Measurements from ENCODE around the gene DRC3.

Gene DRC3

DNA sequence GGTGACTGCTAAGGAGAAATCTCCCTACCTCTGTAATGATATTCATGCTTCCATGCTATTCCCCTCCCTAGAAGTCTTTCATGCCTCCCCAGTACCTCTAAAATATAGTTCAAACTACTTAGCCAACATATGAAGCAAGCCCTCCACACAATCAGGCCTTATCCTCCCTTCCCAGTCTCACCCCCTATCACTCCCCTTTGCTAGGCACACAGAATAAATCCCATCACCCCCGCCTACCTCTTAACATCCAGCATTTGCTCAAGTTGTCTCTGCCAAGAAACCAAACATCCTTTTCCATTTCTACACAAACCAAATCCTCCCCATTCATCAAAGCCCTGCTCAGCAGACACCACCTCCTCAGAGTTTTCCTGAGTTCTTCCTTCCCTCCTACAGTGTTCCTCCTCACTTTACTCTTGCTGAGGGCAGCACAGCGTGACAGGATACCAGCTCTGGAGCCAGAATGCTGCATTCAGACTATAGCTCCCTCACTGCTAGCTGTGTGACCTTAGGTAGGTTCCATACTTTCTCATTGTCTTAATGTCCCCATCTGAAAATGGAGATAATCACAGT, 7.4 kb upstream of the DRC3 start:
- no peak for DNase-seq (ENCODE audit: low read depth in 3 of 3)

DNA sequence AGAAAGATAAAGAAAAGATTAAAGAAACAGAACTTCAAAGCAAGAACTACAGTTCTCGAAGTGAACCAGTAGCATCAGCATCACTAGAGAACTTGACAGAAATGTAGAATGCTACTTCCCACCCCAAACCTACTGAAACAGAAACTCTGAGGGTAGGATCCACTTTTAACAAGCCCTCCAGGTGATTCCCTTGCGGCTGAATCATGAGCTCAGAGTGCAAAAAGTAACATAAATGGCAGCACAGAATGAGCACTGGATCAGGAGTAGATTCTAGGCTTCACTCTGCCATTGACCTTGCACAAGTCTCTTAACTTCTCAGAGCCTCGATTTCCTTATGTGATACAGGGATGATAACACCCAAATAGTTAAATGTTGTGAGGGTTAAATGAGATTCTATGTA, 6.3 kb upstream of the DRC3 start:
- DNase-seq (ENCODE audit: low read depth in 3 of 3) = no peak

DNA sequence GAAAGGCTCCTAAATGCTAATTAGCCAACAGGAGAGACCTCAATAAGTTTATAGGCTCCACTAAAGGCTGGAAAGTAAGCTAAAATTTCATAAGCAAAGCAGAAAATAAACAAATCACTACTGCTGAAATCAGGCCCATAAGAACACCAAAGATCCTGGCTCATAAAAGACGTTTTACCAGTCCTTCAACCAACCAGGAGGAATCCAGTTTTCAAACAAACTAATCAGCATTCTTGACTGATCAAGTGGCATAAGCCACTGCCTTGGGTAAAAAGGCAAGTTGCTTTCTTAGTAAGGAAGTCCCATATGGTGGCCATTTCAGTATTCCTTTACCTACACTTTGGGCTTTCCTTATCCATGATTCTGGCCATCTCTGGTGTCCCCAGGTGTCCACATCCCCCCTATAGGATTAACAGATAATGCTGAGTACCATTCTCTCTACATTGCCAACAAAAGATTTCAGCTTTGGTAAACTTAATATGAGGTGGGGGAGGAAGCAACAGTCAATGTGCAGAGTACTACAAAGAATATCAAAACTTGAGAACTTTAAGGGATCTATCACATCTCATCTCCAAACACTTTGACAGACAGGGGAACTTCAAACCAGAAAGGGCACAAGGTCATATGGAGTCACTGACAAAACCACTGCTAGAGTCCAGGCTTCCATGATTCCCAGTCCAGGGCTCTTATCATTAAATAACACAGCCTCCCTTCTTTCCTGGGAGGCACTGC, 1.8 kb upstream of the DRC3 start:
- DNase-seq (ENCODE audit: low read depth in 3 of 3) = no peak

DNA sequence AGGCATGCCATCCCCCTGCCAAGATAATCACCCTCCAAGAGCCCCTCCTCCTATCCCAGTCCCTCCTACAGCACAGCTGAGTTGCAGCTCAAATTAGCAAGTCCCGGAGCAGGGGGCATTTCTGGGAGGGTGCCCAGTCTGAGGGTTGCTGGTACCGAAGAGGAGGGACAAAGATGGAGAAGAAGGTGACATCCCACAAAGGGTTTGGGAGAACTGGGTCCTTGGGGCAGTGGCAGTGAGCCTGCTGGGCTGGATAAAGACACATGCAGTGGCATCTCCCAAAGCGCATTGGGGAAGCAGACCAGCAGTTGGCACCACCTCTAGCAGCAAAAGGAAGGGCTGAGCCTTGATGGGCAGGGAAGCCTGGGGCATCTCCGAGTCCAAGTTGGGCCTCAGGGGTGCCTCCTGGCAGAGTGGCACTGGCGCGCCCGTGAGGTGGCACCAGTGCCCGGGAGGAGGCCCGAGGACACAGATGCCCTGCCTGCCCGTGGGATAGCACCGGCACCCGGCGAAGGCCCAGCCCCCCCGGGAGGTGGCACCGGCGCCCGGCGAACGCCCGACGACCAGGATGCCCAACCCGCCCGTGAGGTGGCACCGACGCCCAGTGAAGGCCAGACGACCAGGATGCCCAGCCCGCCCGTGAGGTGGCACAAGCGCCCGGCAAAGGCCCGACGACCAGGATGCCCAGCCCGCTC, 1.1 kb upstream of the DRC3 start:
- no peak for DNase-seq (ENCODE audit: low read depth in 3 of 3)

DNA sequence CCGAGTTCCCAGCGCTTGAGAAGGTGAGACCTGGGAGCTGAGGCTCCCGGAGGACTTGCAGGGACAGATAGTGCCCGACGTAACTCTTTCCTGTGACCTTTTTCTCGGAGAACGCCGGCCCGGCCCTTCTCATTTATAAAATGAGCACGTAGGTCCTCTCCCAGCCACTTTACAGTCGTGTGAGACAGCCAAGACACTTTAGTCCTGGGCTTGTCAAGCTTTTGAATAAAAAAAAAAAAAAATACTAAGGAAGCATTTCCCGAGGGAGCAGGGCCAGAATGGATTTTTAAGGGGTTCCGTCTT, 241 bp downstream of the DRC3 start:
- no peak for DNase-seq (ENCODE audit: low read depth in 3 of 3)

DNA sequence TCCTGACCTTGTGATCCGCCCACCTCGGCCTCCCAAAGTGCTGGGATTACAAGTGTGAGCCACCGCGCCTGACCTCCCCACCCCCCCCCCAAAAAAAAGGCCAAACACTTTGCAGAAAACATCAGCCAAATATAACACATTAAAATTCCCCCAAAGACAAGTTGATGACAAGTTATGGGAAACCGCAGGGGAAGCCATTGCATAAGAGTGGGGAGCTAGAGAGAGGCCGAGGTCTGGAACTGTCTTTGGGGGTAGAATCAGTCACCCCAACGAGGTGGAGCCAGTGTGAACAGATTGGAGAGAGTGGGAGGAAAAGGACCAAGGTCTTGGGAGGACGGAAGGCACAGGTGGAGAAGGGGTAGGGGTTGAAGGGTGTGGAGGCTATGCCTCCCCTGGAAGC, 2.8 kb downstream of the DRC3 start:
- no peak for DNase-seq (ENCODE audit: low read depth in 3 of 3)

DNA sequence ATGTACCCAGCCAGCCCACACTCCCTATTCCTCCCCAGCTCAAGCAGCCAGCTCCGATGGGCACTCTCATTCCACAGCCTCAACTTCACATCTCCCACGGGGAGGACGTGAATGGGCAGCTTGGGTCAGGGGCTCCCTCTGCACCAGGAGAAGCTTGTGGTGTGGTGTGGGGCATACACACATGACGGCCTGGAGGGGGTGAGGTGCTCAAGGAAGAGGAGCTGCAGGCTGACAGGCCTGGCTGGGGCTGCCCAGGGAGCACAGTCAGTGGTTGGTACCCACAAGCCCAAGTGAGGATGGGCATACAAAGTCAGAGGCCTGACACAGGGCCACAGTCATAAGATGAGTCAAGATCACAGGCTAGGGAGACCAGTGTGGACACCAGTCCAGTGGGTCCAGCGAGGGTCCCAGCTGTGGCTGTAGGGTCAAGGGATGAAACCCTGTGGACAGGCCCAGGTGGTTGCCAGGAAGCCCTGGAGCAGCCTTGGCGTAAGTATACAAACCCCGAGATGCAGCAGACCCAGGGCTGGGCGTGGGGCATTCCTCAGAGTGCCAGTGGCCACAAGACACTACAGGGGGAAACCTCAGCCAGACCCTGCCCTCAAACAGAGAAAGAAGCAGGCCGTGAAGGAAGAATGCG, 4.4 kb downstream of the DRC3 start:
- no peak for DNase-seq (ENCODE audit: low read depth in 3 of 3)

DNA sequence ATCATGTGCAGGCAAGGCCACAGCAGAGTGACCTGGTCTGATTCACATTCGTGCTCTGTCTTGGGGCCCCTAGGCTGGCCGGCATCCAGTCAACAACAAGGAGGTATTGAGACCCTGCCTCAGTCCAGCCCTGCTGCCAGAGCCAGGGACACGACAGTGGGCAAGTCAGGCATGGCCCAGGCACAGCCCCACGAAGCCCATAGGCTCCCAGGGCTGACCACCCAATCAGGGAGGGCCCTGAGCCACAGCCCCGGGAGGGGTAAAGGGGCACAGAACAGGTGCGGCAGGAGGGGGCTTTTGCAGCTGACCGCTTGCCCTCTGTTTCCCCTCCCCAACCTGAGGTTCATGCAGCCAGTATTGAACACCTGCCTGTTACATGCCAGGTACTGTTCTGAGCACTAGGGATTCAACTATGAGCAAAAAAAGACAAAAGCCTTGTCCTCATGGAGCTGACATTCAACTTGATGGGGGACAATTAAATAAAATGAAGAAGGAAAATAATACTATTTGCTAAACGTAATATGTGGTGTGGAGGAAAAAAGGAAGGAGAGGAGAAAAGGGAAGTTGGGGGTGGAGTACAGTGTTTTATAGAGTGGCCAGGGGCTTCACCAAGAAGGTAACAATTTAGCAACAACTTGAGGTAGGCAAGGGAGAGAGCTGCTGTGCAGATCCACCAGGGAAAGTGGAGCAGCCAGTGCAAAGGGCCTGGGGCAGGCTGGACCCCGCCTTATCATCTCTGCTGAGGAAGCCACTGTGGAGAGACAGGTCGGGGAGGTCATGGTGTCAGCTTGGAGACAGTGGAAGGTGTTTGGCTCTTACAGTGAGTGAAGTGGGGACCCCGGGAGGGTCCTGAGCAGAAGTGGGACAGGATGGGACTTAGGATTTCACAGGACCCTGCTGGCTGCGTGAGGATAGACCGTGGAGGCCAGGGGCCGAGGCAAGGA, 6.1 kb downstream of the DRC3 start:
- DNase-seq (ENCODE audit: low read depth in 3 of 3) = no peak

DNA sequence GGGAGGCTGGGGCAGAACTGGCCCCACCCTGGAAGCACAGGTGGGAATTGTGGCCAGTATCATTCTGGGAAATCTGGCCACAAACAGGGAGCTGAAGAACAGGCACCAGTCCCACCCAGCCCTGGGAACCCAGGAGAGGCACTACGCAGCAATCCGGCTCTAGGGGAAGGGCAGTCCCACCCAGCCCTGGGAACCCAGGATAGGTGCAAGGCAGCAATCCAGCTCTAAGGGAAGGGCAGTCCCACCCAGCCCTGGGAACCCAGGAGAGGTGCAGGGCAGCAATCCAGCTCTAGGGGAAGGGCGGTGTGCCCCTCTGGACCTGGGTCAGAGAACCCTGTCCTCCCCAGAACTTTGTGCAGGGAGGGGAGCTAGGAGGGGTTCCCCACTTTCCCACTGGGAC, 7.1 kb downstream of the DRC3 start:
- no peak for DNase-seq (ENCODE audit: low read depth in 3 of 3)

DNA sequence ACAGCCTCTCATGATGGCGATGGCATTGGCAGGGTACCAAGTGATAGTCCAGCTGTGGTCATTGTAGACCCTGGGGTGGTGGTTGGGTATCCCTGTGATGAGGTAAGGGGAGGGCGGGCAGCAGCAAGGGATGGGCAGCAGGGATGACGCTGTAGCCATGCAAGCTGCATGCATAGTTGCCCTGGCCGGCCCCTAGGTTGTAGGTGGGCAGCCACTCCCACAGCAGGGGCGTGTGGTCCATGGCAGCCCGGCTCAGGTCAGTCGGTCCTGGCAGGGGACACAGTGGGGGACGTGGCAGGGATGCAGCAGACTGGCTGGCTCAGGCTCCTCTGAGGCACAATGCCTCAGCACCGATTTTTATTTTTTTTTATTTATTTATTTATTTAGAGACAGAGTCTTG, 8.7 kb downstream of the DRC3 start:
- no peak for DNase-seq (ENCODE audit: low read depth in 3 of 3)

DNA sequence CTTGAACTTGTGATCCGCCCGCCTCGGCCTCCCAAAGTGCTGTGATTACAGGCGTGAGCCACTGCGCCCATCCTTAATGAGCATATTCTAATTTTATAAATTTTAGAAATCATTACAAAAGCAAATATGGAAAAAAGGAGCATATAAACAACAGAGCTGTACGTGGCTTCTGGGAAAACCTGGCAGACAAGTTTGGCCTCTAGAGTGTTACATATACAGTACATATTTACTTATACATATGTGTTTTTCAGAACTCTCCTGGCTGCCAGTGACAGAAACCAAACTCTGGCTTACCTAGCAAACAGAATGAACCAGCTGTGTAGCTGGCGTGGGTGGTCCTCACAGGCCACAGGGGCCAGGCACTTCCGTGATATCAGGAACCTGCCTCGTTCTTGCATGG, 10.1 kb downstream of the DRC3 start:
- no peak for DNase-seq (ENCODE audit: low read depth in 3 of 3)

DNA sequence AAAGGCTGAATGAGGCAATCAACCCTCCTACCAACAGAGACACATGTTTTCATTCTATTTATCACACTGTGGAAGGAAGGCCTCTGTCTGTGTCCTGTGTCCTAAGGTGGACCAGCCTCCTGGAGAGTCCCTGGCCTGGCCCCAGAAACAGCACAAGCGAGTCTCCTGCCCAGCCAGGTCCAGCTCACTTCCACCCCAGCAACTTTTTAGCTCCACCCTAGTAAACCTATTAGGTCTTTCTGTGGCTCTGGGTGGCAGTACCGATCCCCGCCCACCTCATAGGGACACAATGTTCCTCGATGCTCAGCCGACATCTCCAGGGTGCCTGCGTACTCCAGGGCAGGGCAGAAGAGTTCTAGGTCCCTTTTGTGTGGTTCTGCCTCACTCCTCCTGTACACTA, 10.7 kb downstream of the DRC3 start:
- no peak for DNase-seq (ENCODE audit: low read depth in 3 of 3)

DNA sequence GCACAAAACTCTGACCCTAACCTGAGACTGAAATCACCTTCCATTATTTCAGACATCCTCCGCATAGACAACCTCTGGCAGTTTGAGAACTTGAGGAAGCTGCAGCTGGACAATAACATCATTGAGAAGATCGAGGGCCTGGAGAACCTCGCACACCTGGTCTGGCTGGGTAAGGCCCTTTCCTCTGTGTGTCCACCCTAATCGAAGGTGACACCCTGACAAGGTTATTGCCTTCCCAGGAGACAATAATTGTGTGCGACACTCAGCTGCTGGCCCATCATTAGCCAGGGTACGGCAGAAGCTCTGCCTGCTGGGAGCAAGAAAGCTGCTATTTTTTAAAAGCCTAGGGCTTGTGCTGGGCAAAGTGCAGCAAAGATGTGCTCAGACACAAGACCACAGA, 11.1 kb downstream of the DRC3 start:
- DNase-seq (ENCODE audit: low read depth in 3 of 3) = no peak

DNA sequence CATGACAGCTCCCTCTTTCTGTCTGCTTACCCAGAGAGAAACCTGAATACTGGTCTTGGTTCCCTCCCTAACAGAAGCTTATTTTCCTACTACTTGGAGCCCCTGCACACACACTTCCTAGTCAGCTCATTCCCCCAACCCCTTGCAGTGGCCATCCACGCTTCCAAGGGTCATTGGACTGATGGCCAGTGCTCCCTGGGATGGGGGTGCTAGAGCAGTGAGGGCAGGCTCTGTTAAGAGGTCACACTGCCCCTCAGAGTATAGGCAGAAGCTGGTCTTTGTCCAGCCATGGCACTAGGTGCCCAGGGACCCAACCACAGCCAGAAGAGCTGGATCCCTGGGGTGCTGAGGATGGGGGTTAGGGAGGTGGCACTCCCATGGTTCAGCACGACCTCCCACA, 12.5 kb downstream of the DRC3 start:
- no peak for DNase-seq (ENCODE audit: low read depth in 3 of 3)

DNA sequence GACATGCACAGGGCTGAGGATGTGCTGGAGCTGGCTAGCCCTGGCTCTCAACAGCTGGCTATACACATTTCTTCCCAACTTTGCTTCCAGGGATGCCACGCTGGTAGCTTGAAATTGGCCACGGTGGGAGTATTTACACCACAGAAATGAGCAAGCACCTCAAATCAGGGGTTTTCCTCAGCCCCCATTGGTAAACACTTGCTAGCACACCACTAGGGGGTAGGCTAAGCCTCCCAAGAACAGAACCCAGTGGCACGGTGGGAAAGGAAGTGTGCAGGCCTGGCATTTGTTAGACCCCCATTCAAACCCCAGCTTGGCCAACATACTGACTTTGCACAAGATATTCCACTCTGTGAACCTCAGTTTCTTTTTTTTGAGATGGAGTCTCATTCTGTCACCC, 12.9 kb downstream of the DRC3 start:
- DNase-seq (ENCODE audit: low read depth in 3 of 3) = no peak

DNA sequence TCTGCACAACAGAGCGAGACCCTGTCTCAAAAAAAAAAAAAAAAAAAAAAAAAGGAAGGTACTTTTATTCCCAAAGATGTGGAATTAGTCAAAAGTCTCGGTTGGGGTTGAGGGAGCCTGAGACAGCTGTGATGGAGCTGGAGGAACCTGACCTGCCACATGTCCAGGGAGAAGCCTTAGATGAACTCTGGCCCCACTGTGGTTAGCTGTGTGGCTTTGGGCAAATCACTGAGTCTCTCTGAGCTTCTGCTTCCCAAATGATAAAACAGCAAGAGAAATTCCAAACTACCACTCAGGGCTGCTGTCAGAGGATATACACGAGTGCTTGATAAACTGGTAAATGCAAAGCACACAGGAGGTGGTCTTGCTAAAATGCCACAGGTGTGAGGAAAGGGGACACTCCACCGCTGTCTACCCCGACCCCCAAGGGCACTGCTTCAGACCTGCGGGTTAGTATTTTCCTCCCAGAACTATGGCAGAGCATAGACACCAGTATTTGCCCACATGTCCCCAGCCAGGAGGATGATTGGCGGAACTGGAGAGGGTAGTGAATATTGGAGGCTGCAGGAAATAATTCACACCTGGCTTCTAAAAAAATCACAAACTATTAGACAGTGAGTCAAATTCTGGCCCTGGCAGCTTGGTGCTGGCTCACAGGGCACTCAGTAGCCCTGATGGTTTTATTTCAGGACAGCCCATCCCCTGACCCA, 14.7 kb downstream of the DRC3 start:
- DNase-seq (ENCODE audit: low read depth in 3 of 3) = no peak

DNA sequence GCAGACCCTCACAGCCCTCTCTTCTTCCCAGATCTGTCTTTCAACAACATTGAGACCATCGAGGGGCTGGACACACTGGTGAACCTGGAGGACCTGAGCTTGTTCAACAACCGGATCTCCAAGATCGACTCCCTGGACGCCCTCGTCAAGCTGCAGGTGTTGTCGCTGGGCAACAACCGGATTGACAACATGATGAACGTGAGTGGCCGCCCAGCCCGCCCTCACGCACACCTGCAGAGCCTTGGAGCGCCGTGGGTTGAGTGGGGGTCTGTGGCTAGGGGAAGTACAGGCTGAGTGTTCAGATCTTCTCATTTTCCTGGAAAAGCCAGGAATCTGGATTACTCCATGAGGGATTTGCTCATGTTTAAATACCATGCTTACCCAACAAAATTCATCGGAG, 15.2 kb downstream of the DRC3 start:
- no peak for DNase-seq (ENCODE audit: low read depth in 3 of 3)

DNA sequence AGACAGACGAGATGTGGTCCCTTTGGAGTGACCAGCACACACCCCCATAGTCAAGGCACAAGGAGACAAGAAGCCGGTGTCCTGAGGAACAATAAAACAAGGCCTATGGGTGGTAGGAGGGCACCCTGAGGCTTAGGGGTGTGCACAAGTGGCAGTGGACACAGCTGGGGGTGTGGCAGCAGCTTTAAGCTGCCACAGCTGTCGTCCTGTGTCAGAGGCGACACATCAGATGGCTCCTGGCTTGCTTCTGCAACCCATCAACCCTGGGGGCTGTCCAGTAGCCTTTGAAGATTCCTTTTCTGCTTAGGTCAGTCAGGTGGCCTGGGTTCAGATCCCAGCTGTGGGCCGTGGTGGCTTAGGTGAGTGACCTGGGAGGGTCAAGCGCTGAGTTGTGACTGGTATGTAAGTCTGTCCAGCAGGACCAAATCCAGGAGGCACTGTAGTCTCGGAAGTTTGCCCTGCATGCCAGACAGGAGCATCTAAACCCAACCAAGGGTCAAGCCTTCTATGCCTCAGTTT, 15.8 kb downstream of the DRC3 start:
- no peak for DNase-seq (ENCODE audit: low read depth in 3 of 3)

DNA sequence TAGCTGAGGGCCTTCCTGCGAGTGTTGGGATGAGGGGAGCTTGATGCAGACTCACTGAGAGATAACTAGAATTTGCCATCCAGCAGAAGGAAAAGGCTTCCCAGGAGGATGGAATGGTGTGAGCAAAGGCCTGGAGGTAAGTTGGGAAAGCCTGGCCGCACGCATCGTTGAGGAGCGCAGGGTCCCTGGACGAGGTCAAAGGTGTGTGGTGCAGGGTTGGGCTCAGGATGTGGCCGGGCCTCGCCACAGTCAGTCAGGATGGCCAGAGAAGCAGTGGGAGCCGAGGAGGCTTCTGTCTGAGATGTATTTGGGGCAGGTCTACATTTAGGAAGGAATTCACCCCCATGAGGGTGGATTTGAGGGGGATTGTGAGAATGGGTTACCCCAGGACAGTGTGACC, 16.4 kb downstream of the DRC3 start:
- DNase-seq (ENCODE audit: low read depth in 3 of 3) = no peak

DNA sequence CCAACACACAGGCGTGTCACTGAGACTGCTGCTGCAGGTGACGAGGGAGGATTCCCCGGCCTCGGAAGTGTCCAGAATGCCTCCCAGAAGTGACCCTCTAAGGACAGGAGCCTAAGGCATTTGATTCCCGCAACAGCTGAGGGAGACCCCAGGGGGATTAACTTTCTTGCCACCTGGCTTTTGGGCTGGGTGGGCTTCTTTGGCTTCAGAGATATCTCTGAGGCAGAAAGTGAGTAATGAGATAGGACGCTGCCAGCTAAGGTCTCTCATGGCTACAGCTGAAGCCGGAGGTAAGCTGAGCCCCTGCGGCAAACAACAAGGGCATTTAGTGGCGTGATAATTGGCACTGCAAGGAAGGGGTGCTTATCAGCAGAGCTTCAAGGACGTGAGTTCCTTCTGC, 17.0 kb downstream of the DRC3 start:
- no peak for DNase-seq (ENCODE audit: low read depth in 3 of 3)

DNA sequence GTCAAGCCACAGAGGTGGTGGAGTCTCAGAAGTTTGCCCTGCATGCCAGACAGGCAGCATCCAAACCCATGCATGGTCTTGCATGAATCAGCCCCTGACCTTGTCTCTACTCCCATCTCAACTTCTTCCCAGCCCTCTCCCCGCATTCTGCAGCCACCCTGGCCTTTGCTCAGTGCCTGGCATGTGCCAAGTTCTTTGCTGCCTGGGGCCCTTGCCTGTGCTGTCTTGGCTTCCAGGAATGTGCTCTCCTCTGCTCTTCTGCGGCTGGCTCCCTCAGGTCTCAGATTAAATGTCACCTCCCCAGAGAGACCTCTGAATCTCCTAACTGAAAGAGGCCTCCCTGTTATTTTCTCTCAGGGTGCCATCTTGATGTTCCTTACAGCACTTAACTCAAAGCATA, 17.6 kb downstream of the DRC3 start:
- no peak for DNase-seq (ENCODE audit: low read depth in 3 of 3)
